GM20431 (cell line): ENCODE measurements around the gene RNPEPL1.

Source experiments
- in situ Hi-C: fragments of 300-500 bp; cut with MseI, MboI; formaldehyde crosslinking; loops from one replicate; pipeline ENCODE4 v1.15.0; 2020; ENCODE audit warnings: low sequenced_read_pairs; ENCODE audit not compliant: unreplicated experiment

Gene RNPEPL1

GRCh38 chr2:240586919-240587800 is 18.9 kb downstream of the RNPEPL1 start:
- in situ Hi-C loops = no loop called here

GRCh38 chr2:240588006-240588655 is 19.8 kb downstream of the RNPEPL1 start:
- in situ Hi-C loops = no loop called here

- in situ Hi-C loops = no loop called here
These were observed 20.4 kb downstream of the RNPEPL1 start for GRCh38 chr2:240588669-240589068.

GRCh38 chr2:240589375-240589774 is 21.1 kb downstream of the RNPEPL1 start:
- in situ Hi-C loops = no loop called here

GRCh38 chr2:240589850-240590525 is 21.7 kb downstream of the RNPEPL1 start:
- in situ Hi-C loops = no loop called here

- in situ Hi-C loops = no loop called here
These were observed 22.4 kb downstream of the RNPEPL1 start for GRCh38 chr2:240590681-240591111.

GRCh38 chr2:240591226-240591625 is 22.9 kb downstream of the RNPEPL1 start:
- in situ Hi-C loops = no loop called here

GRCh38 chr2:240591784-240592183 is 23.5 kb downstream of the RNPEPL1 start:
- in situ Hi-C loops = no loop called here

- in situ Hi-C loops = no loop called here
These were observed 24.9 kb downstream of the RNPEPL1 start for GRCh38 chr2:240593026-240593702.

- in situ Hi-C loops = no loop called here
These were observed 25.6 kb downstream of the RNPEPL1 start for GRCh38 chr2:240593703-240594451.

- in situ Hi-C loops = no loop called here
These were observed 26.5 kb downstream of the RNPEPL1 start for GRCh38 chr2:240594511-240595380.

GRCh38 chr2:240595381-240596079 is 27.2 kb downstream of the RNPEPL1 start:
- in situ Hi-C loops = no loop called here

GRCh38 chr2:240596080-240596460 is 27.8 kb downstream of the RNPEPL1 start:
- in situ Hi-C loops = no loop called here

GRCh38 chr2:240596491-240596931 is 28.2 kb downstream of the RNPEPL1 start:
- in situ Hi-C loops = no loop called here

- in situ Hi-C loops = no loop called here
These were observed 28.8 kb downstream of the RNPEPL1 start for GRCh38 chr2:240597054-240597418.

GRCh38 chr2:240597419-240598181 is 29.3 kb downstream of the RNPEPL1 start:
- in situ Hi-C loops = no loop called here

GRCh38 chr2:240598311-240598911 is 30.1 kb downstream of the RNPEPL1 start:
- in situ Hi-C loops = no loop called here
